ENCODE measurements around the gene HDAC3. TPM values are rescaled to one million over a fixed set of nuclear protein-coding genes. Genes with fewer than 3 reads are reported as not detected.

HDAC3 gene
- total and polyA plus RNA-seq, 2 donors from 2014 or later, result 44.7 to 47.5 TPM

- H3K4me1 ChIP-seq (ENCODE audit: control insufficient read depth in 2 of 3, insufficient read depth in 2 of 3, low read depth in 1 of 3, low read length in 3 of 3), result no peaks in the 10 kb centered on the region
- no peak for FAIRE-seq
- no peak overlapping the region for H3K27ac ChIP-seq (ENCODE audit: low read depth in 2 of 2, low read length in 2 of 2)
- H3K9me3 ChIP-seq (ENCODE audit: control insufficient read depth in 2 of 3, insufficient read depth in 1 of 3, low read length in 3 of 3), result no peaks in the 10 kb centered on the region
- H3K27me3 ChIP-seq (ENCODE audit: control insufficient read depth, insufficient read depth, low read length), result no peaks in the 10 kb centered on the region
- no peak for DNase-seq
- TF ChIP-seq CTCF (IDR thresholded peaks at IDR 0.05; ENCODE audit: borderline replicate concordance, extremely low read depth, insufficient read depth), result no peak
- H3K36me3 ChIP-seq (ENCODE audit: control insufficient read depth in 2 of 3, insufficient read depth in 3 of 3, low read length in 3 of 3), result peaks cover 0 to 3% (median 2%) of the 10 kb centered on the region in 3 donors
- H3K9ac ChIP-seq (ENCODE audit: low read length in 3 of 3), result no peak overlapping the region
- intact Hi-C loops (cut with DNase I), result no loop called here
- H3K4me3 ChIP-seq (ENCODE audit: low read length in 3 of 3), result no peak overlapping the region
Observed at GRCh38 chr5:141657937-141658545, 21.4 kb upstream of the HDAC3 start.

- no peak overlapping the region for H3K4me3 ChIP-seq (ENCODE audit: low read length in 3 of 3)
- intact Hi-C loops (cut with DNase I), result no loop called here
- no peak for DNase-seq
- FAIRE-seq, result no peak
- no peaks in the 10 kb centered on the region for H3K4me1 ChIP-seq (ENCODE audit: control insufficient read depth in 2 of 3, insufficient read depth in 2 of 3, low read depth in 1 of 3, low read length in 3 of 3)
- H3K27ac ChIP-seq (ENCODE audit: low read depth in 2 of 2, low read length in 2 of 2), result no peak overlapping the region
- no peaks in the 10 kb centered on the region for H3K9me3 ChIP-seq (ENCODE audit: control insufficient read depth in 2 of 3, insufficient read depth in 1 of 3, low read length in 3 of 3)
- no peaks in the 10 kb centered on the region for H3K27me3 ChIP-seq (ENCODE audit: control insufficient read depth, insufficient read depth, low read length)
- no peak overlapping the region for H3K9ac ChIP-seq (ENCODE audit: low read length in 3 of 3)
- no peak for TF ChIP-seq CTCF (IDR thresholded peaks at IDR 0.05; ENCODE audit: borderline replicate concordance, extremely low read depth, insufficient read depth)
- H3K36me3 ChIP-seq (ENCODE audit: control insufficient read depth in 2 of 3, insufficient read depth in 3 of 3, low read length in 3 of 3), result peaks cover 0 to 3% (median 2%) of the 10 kb centered on the region in 3 donors
Observed at GRCh38 chr5:141657404-141657803, 20.8 kb upstream of the HDAC3 start.

- peaks cover 0 to 2% (median 0%) of the 10 kb centered on the region in 3 donors for H3K4me1 ChIP-seq (ENCODE audit: control insufficient read depth in 2 of 3, insufficient read depth in 2 of 3, low read depth in 1 of 3, low read length in 3 of 3)
- TF ChIP-seq CTCF (IDR thresholded peaks at IDR 0.05; ENCODE audit: borderline replicate concordance, extremely low read depth, insufficient read depth), result no peak
- intact Hi-C loops (cut with DNase I), result no loop called here
- no peak overlapping the region for H3K9ac ChIP-seq (ENCODE audit: low read length in 3 of 3)
- DNase-seq (no peak), FAIRE-seq (no peak)
- no peak overlapping the region for H3K27ac ChIP-seq (ENCODE audit: low read depth in 2 of 2, low read length in 2 of 2)
- peaks cover 0 to 3% (median 2%) of the 10 kb centered on the region in 3 donors for H3K36me3 ChIP-seq (ENCODE audit: control insufficient read depth in 2 of 3, insufficient read depth in 3 of 3, low read length in 3 of 3)
- no peaks in the 10 kb centered on the region for H3K9me3 ChIP-seq (ENCODE audit: control insufficient read depth in 2 of 3, insufficient read depth in 1 of 3, low read length in 3 of 3)
- H3K27me3 ChIP-seq (ENCODE audit: control insufficient read depth, insufficient read depth, low read length), result no peaks in the 10 kb centered on the region
- H3K4me3 ChIP-seq (ENCODE audit: low read length in 3 of 3), result no peak overlapping the region
Observed at GRCh38 chr5:141656396-141656795, 19.7 kb upstream of the HDAC3 start.

GRCh38 chr5:141655020-141655419 lies 18.4 kb upstream of the HDAC3 start:
- FAIRE-seq, result no peak

More at GRCh38 chr5:141655020-141655419, 18.4 kb upstream of the HDAC3 start:
- no peak for DNase-seq
- Histone ChIP-seq H3K36me3 (ENCODE audit: control insufficient read depth in 2 of 3, insufficient read depth in 3 of 3, low read length in 3 of 3) (peaks cover 0 to 3% (median 0%) of the 10 kb centered on the region in 3 donors), H3K27me3 (ENCODE audit: control insufficient read depth, insufficient read depth, low read length) (no peaks in the 10 kb centered on the region), H3K4me1 (ENCODE audit: control insufficient read depth in 2 of 3, insufficient read depth in 2 of 3, low read depth in 1 of 3, low read length in 3 of 3) (peaks cover 0 to 4% (median 0%) of the 10 kb centered on the region in 3 donors), H3K27ac (ENCODE audit: low read depth in 2 of 2, low read length in 2 of 2) (no peak overlapping the region), H3K9ac (ENCODE audit: low read length in 3 of 3) (no peak overlapping the region), H3K4me3 (ENCODE audit: low read length in 3 of 3) (no peak overlapping the region), H3K9me3 (ENCODE audit: control insufficient read depth in 2 of 3, insufficient read depth in 1 of 3, low read length in 3 of 3) (no peaks in the 10 kb centered on the region)
- TF ChIP-seq CTCF (IDR thresholded peaks at IDR 0.05; ENCODE audit: borderline replicate concordance, extremely low read depth, insufficient read depth), result no peak
- intact Hi-C loops (cut with DNase I), result no loop called here

All from kidney (tissue), 14 donors.